Vagina (tissue), 2 donors: Measurements from ENCODE around the gene CDIP1.

ENCODE experiments used
- CTCF ChIP-seq, 3 experiments: fragments of 450-650 bp in 2 of 3; fragments of 200-600 bp in 1 of 3; sonication (generic) in 1 of 3; IDR thresholded peaks; one replicate each; pipeline ENCODE4 v1.5.1; 2017 to 2019; ENCODE audit warnings: antibody characterized with exemption in 3 of 3, mild to moderate bottlenecking in 2 of 3, moderate library complexity in 2 of 3
- POLR2A ChIP-seq, 2 donors: fragments of 450-650 bp; IDR thresholded peaks; one replicate each; pipeline ENCODE4 v1.6.1; 2017; ENCODE audit warnings: antibody characterized with exemption in 2 of 2, mild to moderate bottlenecking in 2 of 2, moderate library complexity in 2 of 2
- POLR2AphosphoS5 ChIP-seq, 2 donors: sonication (generic); formaldehyde crosslinking; IDR thresholded peaks; one replicate each; pipeline ENCODE4 v1.9.0; 2017; ENCODE audit warnings: antibody characterized with exemption in 2 of 2, mild to moderate bottlenecking in 2 of 2, low read depth in 1 of 2; ENCODE audit not compliant: insufficient read depth in 1 of 2

- TF ChIP-seq POLR2AphosphoS5 (IDR thresholded peaks at IDR 0.05; ENCODE audit: insufficient read depth in 1 of 2, low read depth in 1 of 2) (no peak), POLR2A (IDR thresholded peaks at IDR 0.05) (no peak), CTCF (IDR thresholded peaks at IDR 0.05) (no peak)
Measured at GRCh38 chr16:4498546-4499195, 39.9 kb downstream of the CDIP1 start.
